Heart right ventricle (tissue), 16 donors: ENCODE results near the gene ZNF586. TPM values are rescaled to one million over a fixed set of nuclear protein-coding genes. Genes with fewer than 3 reads are reported as not detected.
"Not testable (repeated sequence)": the region's sequence is repeated elsewhere in the genome, so short reads cannot be mapped to it uniquely, and the experiment has no call there.

Experiments used
- ATAC-seq, 8 donors: fragments of 200-7000 bp; cut with Tn5 transposase; one replicate each; pipeline ENCODE4 v1.9.1; 2020; ENCODE audit warnings: mild to moderate bottlenecking in 8 of 8, moderate library complexity in 8 of 8, moderate number of reproducible peaks in 1 of 8
- DNase-seq, 2 donors: peaks; one replicate each; pipeline ENCODE4 v3.0.0-alpha.2; 2020
- H3K27ac ChIP-seq, 10 donors: fragments of 200-600 bp; sonication (generic) in 2 of 10; one replicate each; pipeline versions ENCODE4 v1.5.0 to v1.8.0; 2020 to 2022; ENCODE audit warnings: mild to moderate bottlenecking in 3 of 10
- H3K27me3 ChIP-seq, 7 donors: fragments of 200-600 bp; one replicate each; pipeline ENCODE4 v1.8.0; 2021 to 2022; ENCODE audit warnings: mild to moderate bottlenecking in 2 of 7
- H3K36me3 ChIP-seq, 9 donors: fragments of 200-600 bp; sonication (generic) in 1 of 9; one replicate each; pipeline versions ENCODE4 v1.5.0 to v1.8.0; 2020 to 2022; ENCODE audit warnings: mild to moderate bottlenecking in 2 of 9
- H3K4me1 ChIP-seq, 9 donors: fragments of 200-600 bp; sonication (generic) in 1 of 9; one replicate each; pipeline versions ENCODE4 v1.5.0 to v1.8.0; 2020 to 2022; ENCODE audit warnings: mild to moderate bottlenecking in 4 of 9
- H3K4me3 ChIP-seq, 10 donors: fragments of 200-600 bp; sonication (generic) in 2 of 10; one replicate each; pipeline versions ENCODE4 v1.5.0 to v1.8.0; 2020 to 2022; ENCODE audit warnings: mild to moderate bottlenecking in 7 of 10, moderate library complexity in 2 of 10
- H3K9me3 ChIP-seq, 11 donors: fragments of 200-600 bp in 10 of 11; sonication (generic) in 2 of 11; one replicate each; pipeline versions ENCODE4 v1.5.0 to v1.8.0; 2013 to 2022; ENCODE audit warnings: mild to moderate bottlenecking in 2 of 11, control low read depth in 1 of 11, moderate library complexity in 1 of 11
- CTCF ChIP-seq, 9 donors: fragments of 200-600 bp; sonication (generic) in 2 of 9; IDR thresholded peaks; one replicate each; pipeline versions ENCODE4 v1.5.0 to v1.8.0; 2021 to 2022; ENCODE audit warnings: antibody characterized with exemption in 9 of 9, mild to moderate bottlenecking in 5 of 9, moderate library complexity in 1 of 9
- WGBS, 2 donors: extraction: QIAGEN DNeasy Blood & Tissue Kit; methylation state at CpG; one replicate each; pipeline ENCODE4 v1.1.7; 2013; ENCODE audit warnings: inconsistent platforms in 1 of 2; 5-methylcytosine and 5-hydroxymethylcytosine counted together
- intact Hi-C, 10 donors: fragments of 100-400 bp; cut with DNase I; formaldehyde crosslinking; loops; one replicate each; pipeline versions ENCODE4 v1.11.1 to v1.14.2; 2022
- polyA plus RNA-seq, 2 donors: library from polyadenylated mRNA; stranded (reverse); fragments of 200-250 nt; gene quantifications; one replicate each; pipeline ENCODE4 v1.2.3, GENCODE V29; 2013
- total RNA-seq, 10 donors: library from RNA; stranded (reverse); fragmentation: NEBNext Ultra II Directional in 3 of 10; extraction: Animal tissue kit (Norgen Biotek cat#: 25700) in 3 of 10; gene quantifications; one replicate each; pipeline versions ENCODE4 v1.2.1 to v1.2.4, GENCODE V29; 2021 to 2023
- donor health status: Arrhythmogenic right ventricular cardiomyopathy.
- donor health status: ischemic (EF 13 %, LVEDD 7.1; RV severe dilation, severe dysfunction).
- donor health status: healthy with polysubstance abuse.
- donor health status: DM: no; HTN: yes; CAD: no.
- donor health status: DM: no; HTN: no; CAD: no.
- donor health status: ischemic (EF 25% LVEDD 6.9; RV normal size, moderate dysfunction).
- donor health status: ischemic (EF 25% LVEDD 5.7; RV mildly dilated, moderate dysfunction).
- donor health status: healthy.
- donor health status: DM: yes; HTN: yes; CAD: no.
- donor health status: Ischemic cardiomyopathy.
- donor health status: ischemic (EF 35%, LVEDD 5.7; RV mildly dilated, moderate dysfunction).
- donor health status: nonischemic (EF 11% LVEDD 7.7; RV severe dilation, severe dysfunction).
- donor health status: DM: yes; HTN: yes; CAD: no.
- donor health status: PGD.
- donor health status: ischemic (EF 29% LVEDD 5.4; RV normal size, mild dysfunction).
- donor health status: nonischemic (EF 23%, LVEDD 6.1; RV moderate dilation, normal function).

Gene ZNF586
- total and polyA plus RNA-seq, 12 donors = 6.7 to 14.4 (median 10.0) TPM

- Histone ChIP-seq H3K27me3 (no peaks in the 10 kb centered on the region), H3K4me1 (no peaks in the 10 kb centered on the region), H3K9me3 (peaks cover 0 to 98% (median 26%) of the 10 kb centered on the region in 11 donors), H3K4me3 (no peak overlapping the region), H3K27ac (no peak overlapping the region), H3K36me3 (peaks cover 0 to 92% (median 22%) of the 10 kb centered on the region in 9 donors)
- 95% methylated on average over 38 of the region's 38 CpGs for WGBS, 2 donors
- no peak for DNase-seq
- ATAC-seq = peak in 2 of 8 donors; percentile 38 to 60
- no peak for TF ChIP-seq CTCF (IDR thresholded peaks at IDR 0.05)
- intact Hi-C loops = no loop called here
These were observed 16.8 kb downstream of the ZNF586 start for GRCh38 chr19:57786286-57786685.

DNA sequence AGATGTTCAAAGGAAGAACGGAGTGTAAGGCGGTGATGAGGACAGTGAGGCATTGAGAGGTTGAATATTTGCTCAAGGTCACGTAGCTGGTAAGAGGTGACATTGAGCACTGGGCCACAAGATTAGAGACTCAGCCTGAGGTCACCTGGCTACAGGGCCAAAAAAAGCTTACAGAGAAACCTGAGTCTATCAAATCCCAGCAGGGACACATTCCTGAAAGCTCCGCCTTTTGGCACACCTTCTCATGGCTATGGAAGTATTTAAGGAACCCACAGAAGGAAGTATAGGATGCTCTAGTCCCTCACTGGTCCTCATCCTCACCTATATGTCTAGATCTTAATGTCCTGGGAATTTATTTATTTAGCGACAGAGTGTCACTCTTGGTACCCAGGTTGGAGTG, 17.4 kb downstream of the ZNF586 start:
- DNase-seq (no peak), ATAC-seq (peak in 2 of 8 donors; percentile 23 to 42)
- H3K9me3 ChIP-seq = peaks cover 0 to 93% (median 21%) of the 10 kb centered on the region in 11 donors
- intact Hi-C loops = no loop called here
- WGBS, 2 donors = 86 to 92% methylated on average over 5 of the region's 5 CpGs
- H3K36me3 ChIP-seq = peaks cover 0 to 92% (median 23%) of the 10 kb centered on the region in 9 donors
- no peak for TF ChIP-seq CTCF (IDR thresholded peaks at IDR 0.05)
- peaks cover 0 to 3% (median 0%) of the 10 kb centered on the region in 9 donors for H3K4me1 ChIP-seq
- no peak overlapping the region for H3K27ac ChIP-seq
- no peak overlapping the region for H3K4me3 ChIP-seq
- H3K27me3 ChIP-seq = no peaks in the 10 kb centered on the region

- Histone ChIP-seq H3K4me1 (peaks cover 0 to 13% (median under 1%) of the 10 kb centered on the region in 9 donors), H3K36me3 (peaks cover 0 to 90% (median 24%) of the 10 kb centered on the region in 9 donors), H3K27ac (no peak overlapping the region), H3K27me3 (no peaks in the 10 kb centered on the region), H3K4me3 (no peak overlapping the region), H3K9me3 (peaks cover 0 to 85% (median 20%) of the 10 kb centered on the region in 11 donors)
- intact Hi-C loops = no loop called here
- TF ChIP-seq CTCF (IDR thresholded peaks at IDR 0.05) = no peak
- ATAC-seq (peak in 1 of 8 donors; percentile 13), DNase-seq (no peak)
These were observed 18.7 kb downstream of the ZNF586 start for GRCh38 chr19:57788114-57788692.

GRCh38 chr19:57789288-57789687, 19.8 kb downstream of the ZNF586 start:
- Histone ChIP-seq H3K27ac (no peak overlapping the region), H3K9me3 (peaks cover 0 to 74% (median 20%) of the 10 kb centered on the region in 11 donors), H3K36me3 (peaks cover 0 to 92% (median 24%) of the 10 kb centered on the region in 9 donors), H3K4me1 (peaks cover 0 to 19% (median 2%) of the 10 kb centered on the region in 9 donors), H3K4me3 (no peak overlapping the region), H3K27me3 (no peaks in the 10 kb centered on the region)
- ATAC-seq = no peak
- intact Hi-C loops = no loop called here
- no peak for DNase-seq
- WGBS, 2 donors = 98% methylated on average over 4 of the region's 4 CpGs
- no peak for TF ChIP-seq CTCF (IDR thresholded peaks at IDR 0.05)

DNA sequence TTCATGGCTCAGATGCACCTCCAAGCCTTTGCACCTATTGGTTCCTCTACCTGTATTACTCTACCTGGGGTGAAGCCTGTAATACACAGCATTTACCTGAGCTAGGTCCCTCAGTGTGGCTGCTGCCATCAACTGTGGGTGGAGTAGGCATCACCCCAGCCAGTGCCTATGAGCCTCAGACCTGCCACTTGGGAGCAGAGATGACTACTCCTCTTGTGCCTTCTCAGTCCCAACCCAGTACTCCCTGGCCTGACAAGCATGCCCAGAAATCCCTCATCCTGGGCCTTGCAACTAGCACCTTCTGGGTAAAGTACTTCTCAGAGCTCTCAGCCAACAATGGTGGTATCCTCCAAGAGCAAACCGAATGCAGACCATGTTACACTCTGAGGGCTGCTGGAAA, 27.1 kb downstream of the ZNF586 start:
- ATAC-seq = peak in 1 of 8 donors; percentile 8
- H3K4me3 ChIP-seq, H3K9me3 ChIP-seq, DNase-seq, intact Hi-C loops, H3K27me3 ChIP-seq, H3K27ac ChIP-seq: not testable (repeated sequence)
- H3K36me3 ChIP-seq = peaks cover 0 to 76% (median 20%) of the 10 kb centered on the region in 9 donors
- 88 to 100% methylated on average over 1 of the region's 1 CpG for WGBS, 2 donors
- peaks cover 0 to 27% (median 8%) of the 10 kb centered on the region in 9 donors for H3K4me1 ChIP-seq
